K562 (cell line): ENCODE results near the gene TTLL10. TPM values are rescaled to one million over a fixed set of nuclear protein-coding genes. Genes with fewer than 3 reads are reported as not detected.

Experiments
- EP400 ChIP-seq: fragments of 450-650 bp; IDR thresholded peaks from 2 replicates; pipeline ENCODE4 v1.6.1; 2017; ENCODE audit warnings: antibody characterized with exemption, mild to moderate bottlenecking, moderate library complexity
- EWSR1 ChIP-seq: fragments of 450-650 bp; IDR thresholded peaks from 2 replicates; pipeline ENCODE4 v1.6.1; 2018; ENCODE audit warnings: borderline replicate concordance, mild to moderate bottlenecking, low read depth, moderate library complexity; ENCODE audit not compliant: partially characterized antibody
- FOXJ2 ChIP-seq: fragments of 200-800 bp; sonication (Bioruptor generic); IDR thresholded peaks from 2 replicates; pipeline ENCODE4 v1.6.1; 2016; ENCODE audit warnings: missing genetic modification characterization, missing compliant biosample characterization
- MED1 ChIP-seq: sonication (generic); formaldehyde crosslinking; IDR thresholded peaks from 2 replicates; pipeline ENCODE4 v1.8.1; 2023; ENCODE audit warnings: missing genetic modification reagents, borderline replicate concordance
- RBBP5 ChIP-seq: fragments of 200-600 bp; sonication (generic); IDR thresholded peaks from 2 replicates; pipeline ENCODE4 v1.6.1; 2012; ENCODE audit warnings: borderline replicate concordance, mild to moderate bottlenecking, low read length, control low read depth, inconsistent platforms; ENCODE audit not compliant: insufficient read depth, poor library complexity, severe bottlenecking
- RBM15 ChIP-seq: fragments of 200-400 bp; formaldehyde crosslinking; IDR thresholded peaks from 2 replicates; pipeline ENCODE4 v1.6.1; 2018; ENCODE audit warnings: mild to moderate bottlenecking, low read length, moderate library complexity; ENCODE audit not compliant: insufficient read depth
- ZNF133 ChIP-seq: fragments of 250-450 bp; sonication (Bioruptor Pico); IDR thresholded peaks from 2 replicates; pipeline ENCODE4 v1.4.0; 2020; ENCODE audit warnings: mild to moderate bottlenecking
- ZNF23 ChIP-seq: fragments of 250-450 bp; sonication (Bioruptor Pico); IDR thresholded peaks from 2 replicates; pipeline ENCODE4 v1.4.0; 2020; ENCODE audit warnings: mild to moderate bottlenecking
- ZSCAN29 ChIP-seq: fragments of 450-650 bp; IDR thresholded peaks from 2 replicates; pipeline ENCODE4 v1.6.1; 2017
- polyA plus RNA-seq, 8 experiments: library from polyadenylated mRNA; depleted of rRNA in 4 of 8; stranded (reverse) in 5 of 8; unstranded in 3 of 8; fragments of >200 nt; fragmentation: Nextera tagmentation in 2 of 8; fragmentation: Illumina TruSeq in 1 of 8; extraction: Ambion mirVana in 2 of 8; extraction: Trizol in 1 of 8; gene quantifications; 2 replicates each; pipeline versions ENCODE4 v1.2.1 to v1.2.3, GENCODE V29; 2011 to 2014; ENCODE audit warnings: inconsistent platforms in 1 of 8, missing spikeins in 1 of 8
- total RNA-seq, 7 experiments: library from RNA; depleted of rRNA in 6 of 7; stranded (reverse); fragments of >200 nt in 6 of 7; fragmentation: Illumina TruSeq in 2 of 7; extraction: Trizol in 2 of 7; gene quantifications; 2 replicates each; pipeline versions ENCODE4 v1.2.1 to v1.2.3, GENCODE V29; 2011 to 2021; ENCODE audit warnings: low replicate concordance in 1 of 7
- TF ChIP-seq, protein P1 (sequence below): fragments of 450-650 bp; IDR thresholded peaks from 2 replicates; pipeline ENCODE4 v1.6.1; 2016; ENCODE audit warnings: low read depth
- TF ChIP-seq, protein P2 (sequence below): sonication (generic); formaldehyde crosslinking; IDR thresholded peaks from 2 replicates; pipeline ENCODE4 v1.9.0; 2022; ENCODE audit warnings: mild to moderate bottlenecking, missing genetic modification reagents
- TF ChIP-seq, protein P3 (sequence below): sonication (generic); formaldehyde crosslinking; IDR thresholded peaks from 2 replicates; pipeline ENCODE4 v1.8.1; 2023; ENCODE audit warnings: missing genetic modification reagents, mild to moderate bottlenecking, borderline replicate concordance
- TF ChIP-seq, protein P4 (sequence below): sonication (generic); formaldehyde crosslinking; IDR thresholded peaks from 2 replicates; pipeline ENCODE4 v1.8.1; 2023; ENCODE audit warnings: mild to moderate bottlenecking, missing genetic modification reagents

TTLL10 gene
- total and polyA plus RNA-seq, 9 of the 15 experiments (the other 6 are each of a cell fraction or from before 2014, with no cell fraction given), result not detected

DNA sequence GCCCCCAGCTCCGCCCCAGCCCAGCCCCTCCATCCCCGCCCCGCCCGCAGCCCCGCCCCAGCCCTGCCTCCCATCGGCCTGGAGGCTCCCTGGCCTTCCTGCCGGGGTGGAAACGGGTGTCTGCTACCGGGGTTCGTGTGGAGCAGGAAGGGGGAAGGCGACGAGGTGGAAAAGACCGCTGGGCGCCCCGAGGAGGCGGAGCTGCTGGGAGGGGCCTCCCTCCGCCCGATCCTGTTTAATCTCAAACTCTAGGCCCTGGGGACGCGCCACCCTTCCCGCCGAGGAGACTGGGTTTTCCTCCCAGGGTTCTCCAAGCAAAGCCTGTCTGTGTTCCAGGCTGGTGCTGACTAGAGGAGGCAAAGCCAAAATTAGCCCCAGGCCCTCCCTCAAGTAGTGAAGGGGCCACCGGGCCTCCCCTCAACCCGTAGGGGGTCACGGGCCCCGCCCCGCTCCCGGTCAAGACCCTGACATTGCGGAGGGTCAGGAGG is 16.2 kb upstream of the TTLL10 start (continued):
- TF ChIP-seq, protein P1, sequence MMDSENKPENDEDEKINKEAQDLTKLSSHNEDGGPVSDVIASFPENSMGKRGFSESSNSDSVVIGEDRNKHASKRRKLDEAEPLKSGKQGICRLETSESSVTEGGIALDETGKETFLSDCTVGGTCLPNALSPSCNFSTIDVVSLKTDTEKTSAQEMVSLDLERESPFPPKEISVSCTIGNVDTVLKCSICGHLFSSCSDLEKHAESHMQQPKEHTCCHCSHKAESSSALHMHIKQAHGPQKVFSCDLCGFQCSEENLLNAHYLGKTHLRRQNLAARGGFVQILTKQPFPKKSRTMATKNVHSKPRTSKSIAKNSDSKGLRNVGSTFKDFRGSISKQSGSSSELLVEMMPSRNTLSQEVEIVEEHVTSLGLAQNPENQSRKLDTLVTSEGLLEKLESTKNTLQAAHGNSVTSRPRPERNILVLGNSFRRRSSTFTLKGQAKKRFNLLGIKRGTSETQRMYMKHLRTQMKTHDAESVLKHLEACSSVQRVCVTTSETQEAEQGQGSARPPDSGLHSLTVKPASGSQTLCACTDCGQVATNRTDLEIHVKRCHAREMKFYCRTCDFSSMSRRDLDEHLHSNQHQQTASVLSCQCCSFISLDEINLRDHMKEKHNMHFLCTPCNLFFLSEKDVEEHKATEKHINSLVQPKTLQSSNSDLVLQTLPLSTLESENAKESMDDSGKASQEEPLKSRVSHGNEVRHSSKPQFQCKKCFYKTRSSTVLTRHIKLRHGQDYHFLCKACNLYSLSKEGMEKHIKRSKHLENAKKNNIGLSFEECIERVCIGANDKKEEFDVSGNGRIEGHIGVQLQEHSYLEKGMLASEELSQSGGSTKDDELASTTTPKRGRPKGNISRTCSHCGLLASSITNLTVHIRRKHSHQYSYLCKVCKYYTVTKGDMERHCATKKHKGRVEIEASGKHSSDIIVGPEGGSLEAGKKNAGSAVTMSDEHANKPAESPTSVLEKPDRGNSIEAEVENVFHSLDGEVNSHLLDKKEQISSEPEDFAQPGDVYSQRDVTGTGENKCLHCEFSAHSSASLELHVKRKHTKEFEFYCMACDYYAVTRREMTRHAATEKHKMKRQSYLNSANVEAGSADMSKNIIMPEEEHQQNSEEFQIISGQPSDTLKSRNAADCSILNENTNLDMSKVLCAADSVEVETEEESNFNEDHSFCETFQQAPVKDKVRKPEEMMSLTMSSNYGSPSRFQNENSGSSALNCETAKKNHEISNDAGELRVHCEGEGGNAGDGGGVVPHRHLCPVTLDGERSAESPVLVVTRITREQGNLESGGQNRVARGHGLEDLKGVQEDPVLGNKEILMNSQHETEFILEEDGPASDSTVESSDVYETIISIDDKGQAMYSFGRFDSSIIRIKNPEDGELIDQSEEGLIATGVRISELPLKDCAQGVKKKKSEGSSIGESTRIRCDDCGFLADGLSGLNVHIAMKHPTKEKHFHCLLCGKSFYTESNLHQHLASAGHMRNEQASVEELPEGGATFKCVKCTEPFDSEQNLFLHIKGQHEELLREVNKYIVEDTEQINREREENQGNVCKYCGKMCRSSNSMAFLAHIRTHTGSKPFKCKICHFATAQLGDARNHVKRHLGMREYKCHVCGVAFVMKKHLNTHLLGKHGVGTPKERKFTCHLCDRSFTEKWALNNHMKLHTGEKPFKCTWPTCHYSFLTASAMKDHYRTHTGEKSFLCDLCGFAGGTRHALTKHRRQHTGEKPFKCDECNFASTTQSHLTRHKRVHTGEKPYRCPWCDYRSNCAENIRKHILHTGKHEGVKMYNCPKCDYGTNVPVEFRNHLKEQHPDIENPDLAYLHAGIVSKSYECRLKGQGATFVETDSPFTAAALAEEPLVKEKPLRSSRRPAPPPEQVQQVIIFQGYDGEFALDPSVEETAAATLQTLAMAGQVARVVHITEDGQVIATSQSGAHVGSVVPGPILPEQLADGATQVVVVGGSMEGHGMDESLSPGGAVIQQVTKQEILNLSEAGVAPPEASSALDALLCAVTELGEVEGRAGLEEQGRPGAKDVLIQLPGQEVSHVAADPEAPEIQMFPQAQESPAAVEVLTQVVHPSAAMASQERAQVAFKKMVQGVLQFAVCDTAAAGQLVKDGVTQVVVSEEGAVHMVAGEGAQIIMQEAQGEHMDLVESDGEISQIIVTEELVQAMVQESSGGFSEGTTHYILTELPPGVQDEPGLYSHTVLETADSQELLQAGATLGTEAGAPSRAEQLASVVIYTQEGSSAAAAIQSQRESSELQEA, result no peak
- TF ChIP-seq, protein P2, sequence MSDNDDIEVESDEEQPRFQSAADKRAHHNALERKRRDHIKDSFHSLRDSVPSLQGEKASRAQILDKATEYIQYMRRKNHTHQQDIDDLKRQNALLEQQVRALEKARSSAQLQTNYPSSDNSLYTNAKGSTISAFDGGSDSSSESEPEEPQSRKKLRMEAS (CRISPR knock-in tag), result no peak
- no peak for TF ChIP-seq EWSR1
- no peak for TF ChIP-seq MED1 (CRISPR knock-in tag)
- no peak for TF ChIP-seq EP400
- TF ChIP-seq ZNF133 (CRISPR knock-in tag), result no peak
- TF ChIP-seq RBM15, result no peak
- TF ChIP-seq FOXJ2 (tag), result no peak
- TF ChIP-seq, protein P3, sequence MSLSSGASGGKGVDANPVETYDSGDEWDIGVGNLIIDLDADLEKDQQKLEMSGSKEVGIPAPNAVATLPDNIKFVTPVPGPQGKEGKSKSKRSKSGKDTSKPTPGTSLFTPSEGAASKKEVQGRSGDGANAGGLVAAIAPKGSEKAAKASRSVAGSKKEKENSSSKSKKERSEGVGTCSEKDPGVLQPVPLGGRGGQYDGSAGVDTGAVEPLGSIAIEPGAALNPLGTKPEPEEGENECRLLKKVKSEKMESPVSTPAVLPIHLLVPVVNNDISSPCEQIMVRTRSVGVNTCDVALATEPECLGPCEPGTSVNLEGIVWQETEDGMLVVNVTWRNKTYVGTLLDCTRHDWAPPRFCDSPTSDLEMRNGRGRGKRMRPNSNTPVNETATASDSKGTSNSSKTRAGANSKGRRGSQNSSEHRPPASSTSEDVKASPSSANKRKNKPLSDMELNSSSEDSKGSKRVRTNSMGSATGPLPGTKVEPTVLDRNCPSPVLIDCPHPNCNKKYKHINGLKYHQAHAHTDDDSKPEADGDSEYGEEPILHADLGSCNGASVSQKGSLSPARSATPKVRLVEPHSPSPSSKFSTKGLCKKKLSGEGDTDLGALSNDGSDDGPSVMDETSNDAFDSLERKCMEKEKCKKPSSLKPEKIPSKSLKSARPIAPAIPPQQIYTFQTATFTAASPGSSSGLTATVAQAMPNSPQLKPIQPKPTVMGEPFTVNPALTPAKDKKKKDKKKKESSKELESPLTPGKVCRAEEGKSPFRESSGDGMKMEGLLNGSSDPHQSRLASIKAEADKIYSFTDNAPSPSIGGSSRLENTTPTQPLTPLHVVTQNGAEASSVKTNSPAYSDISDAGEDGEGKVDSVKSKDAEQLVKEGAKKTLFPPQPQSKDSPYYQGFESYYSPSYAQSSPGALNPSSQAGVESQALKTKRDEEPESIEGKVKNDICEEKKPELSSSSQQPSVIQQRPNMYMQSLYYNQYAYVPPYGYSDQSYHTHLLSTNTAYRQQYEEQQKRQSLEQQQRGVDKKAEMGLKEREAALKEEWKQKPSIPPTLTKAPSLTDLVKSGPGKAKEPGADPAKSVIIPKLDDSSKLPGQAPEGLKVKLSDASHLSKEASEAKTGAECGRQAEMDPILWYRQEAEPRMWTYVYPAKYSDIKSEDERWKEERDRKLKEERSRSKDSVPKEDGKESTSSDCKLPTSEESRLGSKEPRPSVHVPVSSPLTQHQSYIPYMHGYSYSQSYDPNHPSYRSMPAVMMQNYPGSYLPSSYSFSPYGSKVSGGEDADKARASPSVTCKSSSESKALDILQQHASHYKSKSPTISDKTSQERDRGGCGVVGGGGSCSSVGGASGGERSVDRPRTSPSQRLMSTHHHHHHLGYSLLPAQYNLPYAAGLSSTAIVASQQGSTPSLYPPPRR (CRISPR knock-in tag), result no peak
- no peak for TF ChIP-seq RBBP5
- no peak for TF ChIP-seq ZSCAN29
- TF ChIP-seq ZNF23 (CRISPR knock-in tag), result no peak
- TF ChIP-seq, protein P4, sequence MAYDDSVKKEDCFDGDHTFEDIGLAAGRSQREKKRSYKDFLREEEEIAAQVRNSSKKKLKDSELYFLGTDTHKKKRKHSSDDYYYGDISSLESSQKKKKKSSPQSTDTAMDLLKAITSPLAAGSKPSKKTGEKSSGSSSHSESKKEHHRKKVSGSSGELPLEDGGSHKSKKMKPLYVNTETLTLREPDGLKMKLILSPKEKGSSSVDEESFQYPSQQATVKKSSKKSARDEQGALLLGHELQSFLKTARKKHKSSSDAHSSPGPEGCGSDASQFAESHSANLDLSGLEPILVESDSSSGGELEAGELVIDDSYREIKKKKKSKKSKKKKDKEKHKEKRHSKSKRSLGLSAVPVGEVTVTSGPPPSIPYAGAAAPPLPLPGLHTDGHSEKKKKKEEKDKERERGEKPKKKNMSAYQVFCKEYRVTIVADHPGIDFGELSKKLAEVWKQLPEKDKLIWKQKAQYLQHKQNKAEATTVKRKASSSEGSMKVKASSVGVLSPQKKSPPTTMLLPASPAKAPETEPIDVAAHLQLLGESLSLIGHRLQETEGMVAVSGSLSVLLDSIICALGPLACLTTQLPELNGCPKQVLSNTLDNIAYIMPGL (CRISPR knock-in tag), result no peak
